Fibroblast of lung (primary cell): ENCODE measurements around the gene MRPS12. TPM values are rescaled to one million over a fixed set of nuclear protein-coding genes. Genes with fewer than 3 reads are reported as not detected.

Experiments
- DNase-seq, 2 donors: peaks; one replicate each; pipeline versions ENCODE4 v3.0.0 to v3.0.0-alpha.2; 2010; ENCODE audit warnings: low read depth in 2 of 2
- H2AFZ ChIP-seq: 2 replicates; pipeline ENCODE4 v1.5.1; 2012; ENCODE audit warnings: low read length, control low read depth, inconsistent platforms
- H3K27ac ChIP-seq: 2 replicates; pipeline ENCODE4 v1.5.1; 2011; ENCODE audit warnings: low read length, control low read depth; ENCODE audit not compliant: insufficient read depth
- H3K27me3 ChIP-seq: 2 replicates; pipeline ENCODE4 v1.5.1; 2011; ENCODE audit warnings: mild to moderate bottlenecking, low read length; ENCODE audit not compliant: control insufficient read depth, insufficient read depth
- H3K36me3 ChIP-seq: 2 replicates; pipeline ENCODE4 v1.5.1; 2011; ENCODE audit warnings: low read length; ENCODE audit not compliant: control insufficient read depth, insufficient read depth
- H3K4me1 ChIP-seq: 2 replicates; pipeline ENCODE4 v1.5.1; 2011; ENCODE audit warnings: low read length; ENCODE audit not compliant: control insufficient read depth, insufficient read depth; ENCODE audit errors: extremely low read depth
- H3K4me2 ChIP-seq: 2 replicates; pipeline ENCODE4 v1.5.1; 2011; ENCODE audit warnings: low read length, control low read depth; ENCODE audit not compliant: insufficient read depth; ENCODE audit errors: extremely low read depth
- H3K4me3 ChIP-seq, 4 experiments: fragments of 200-600 bp in 1 of 4; sonication (generic) in 1 of 4; replicated peaks in 1 of 4; 2 replicates each; pipeline ENCODE4 v1.5.1; 2011 to 2016; ENCODE audit warnings: low read length in 4 of 4, low read depth in 3 of 4, mild to moderate bottlenecking in 3 of 4, control low read depth in 2 of 4, inconsistent platforms in 1 of 4, mixed read lengths in 1 of 4; ENCODE audit not compliant: insufficient read depth in 1 of 4; ENCODE audit errors: control extremely low read depth in 1 of 4
- H3K79me2 ChIP-seq: 2 replicates; pipeline ENCODE4 v1.5.1; 2012; ENCODE audit warnings: mild to moderate bottlenecking, low read length, inconsistent platforms; ENCODE audit not compliant: control insufficient read depth, insufficient read depth
- H3K9ac ChIP-seq: 2 replicates; pipeline ENCODE4 v1.5.1; 2011; ENCODE audit warnings: mild to moderate bottlenecking, low read length, control low read depth; ENCODE audit not compliant: insufficient read depth
- H3K9me3 ChIP-seq: 2 replicates; pipeline ENCODE4 v1.5.1; 2012; ENCODE audit warnings: low read depth, low read length; ENCODE audit not compliant: control insufficient read depth, insufficient read depth
- H4K20me1 ChIP-seq: 2 replicates; pipeline ENCODE4 v1.5.1; 2011; ENCODE audit warnings: low read length; ENCODE audit not compliant: control insufficient read depth, insufficient read depth; ENCODE audit errors: extremely low read depth
- CTCF ChIP-seq, 2 donors: IDR thresholded peaks in 1 of 2; conservative IDR thresholded peaks in 1 of 2; 1 replicate in 1 of 2; 2 replicates in 1 of 2; pipeline ENCODE4 v1.5.1; 2011 to 2012; ENCODE audit warnings: low read length in 2 of 2, control low read depth in 1 of 2, inconsistent platforms in 1 of 2, low read depth in 1 of 2, mild to moderate bottlenecking in 1 of 2
- EZH2 ChIP-seq: IDR thresholded peaks from 2 replicates; pipeline ENCODE4 v1.5.1; 2012; ENCODE audit warnings: low read length, control low read depth, mild to moderate bottlenecking; ENCODE audit errors: missing control alignments
- polyA plus RNA-seq, 2 donors: library from polyadenylated mRNA; depleted of rRNA in 1 of 2; stranded (reverse) in 1 of 2; unstranded in 1 of 2; fragments of >200 nt; gene quantifications; 2 replicates each; pipeline ENCODE4 v1.2.1, GENCODE V29; 2011 to 2012; ENCODE audit warnings: missing spikeins in 1 of 2
- total RNA-seq: library from RNA; depleted of rRNA; stranded (reverse); fragments of >200 nt; gene quantifications from 2 replicates; pipeline ENCODE4 v1.2.1, GENCODE V29; 2014

The MRPS12 gene
- total and polyA plus RNA-seq, 2 donors (not counting 1 experiment from before 2014, with no cell fraction given), result 14.7 to 21.8 TPM

- Histone ChIP-seq H3K79me2 (no peaks in the 10 kb centered on the region), H3K4me2 (no peak overlapping the region), H3K36me3 (peaks cover 4% of the 10 kb centered on the region), H3K9me3 (no peaks in the 10 kb centered on the region), H4K20me1 (no peaks in the 10 kb centered on the region), H3K27ac (no peak overlapping the region), H2AFZ (no peak overlapping the region), H3K27me3 (no peaks in the 10 kb centered on the region), H3K9ac (no peak overlapping the region), H3K4me1 (no peaks in the 10 kb centered on the region), H3K4me3 (no peak overlapping the region)
- no peak for DNase-seq
- TF ChIP-seq EZH2 (no peak), CTCF (conservative IDR thresholded peaks at IDR 0.05 in 1 of 2, IDR thresholded peaks at IDR 0.05 in 1 of 2; ENCODE audit: low read depth in 1 of 2, low read length in 2 of 2) (no peak)
Observed at GRCh38 chr19:38946229-38947010, 15.7 kb downstream of the MRPS12 start.

- no peaks in the 10 kb centered on the region for H3K79me2 ChIP-seq
- peak overlapping the region; percentile 33 for H2AFZ ChIP-seq
- no peak overlapping the region for H3K9ac ChIP-seq
- no peaks in the 10 kb centered on the region for H3K4me1 ChIP-seq
- H3K9me3 ChIP-seq, result no peaks in the 10 kb centered on the region
- DNase-seq, result peak; percentile 60 to 82
- no peaks in the 10 kb centered on the region for H3K27me3 ChIP-seq
- TF ChIP-seq EZH2 (no peak), CTCF (conservative IDR thresholded peaks at IDR 0.05 in 1 of 2, IDR thresholded peaks at IDR 0.05 in 1 of 2; ENCODE audit: low read depth in 1 of 2, low read length in 2 of 2) (no peak)
- no peaks in the 10 kb centered on the region for H4K20me1 ChIP-seq
- no peak overlapping the region for H3K27ac ChIP-seq
- peak overlapping the region; percentile 64 for H3K4me2 ChIP-seq
- H3K4me3 ChIP-seq, result peak overlapping the region in 2 of 4 experiments; percentile 14 to 16
- peaks cover 2% of the 10 kb centered on the region for H3K36me3 ChIP-seq
Observed at GRCh38 chr19:38949580-38950367, 19.0 kb downstream of the MRPS12 start.

DNA sequence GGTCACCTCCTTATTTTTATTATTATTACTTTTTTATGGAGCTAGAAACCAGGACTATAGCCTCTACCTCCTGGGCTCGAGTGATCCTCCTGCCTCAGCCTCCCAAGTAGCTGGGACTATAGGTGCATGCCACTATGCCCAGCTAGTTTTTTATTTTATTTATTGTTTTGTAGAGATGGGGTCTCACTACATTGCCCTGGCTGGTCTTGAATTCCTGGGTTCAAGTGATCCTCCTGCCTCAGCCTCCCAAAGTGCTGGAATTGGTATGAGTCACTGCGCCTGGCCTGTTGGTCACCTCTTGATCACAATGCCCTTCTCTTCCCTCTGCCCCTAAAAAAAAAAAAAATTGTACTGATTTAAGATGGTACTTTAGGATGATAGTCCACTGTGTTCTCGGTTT, 20.4 kb downstream of the MRPS12 start:
- no peaks in the 10 kb centered on the region for H3K36me3 ChIP-seq
- no peak overlapping the region for H3K9ac ChIP-seq
- no peak overlapping the region for H2AFZ ChIP-seq
- no peaks in the 10 kb centered on the region for H3K9me3 ChIP-seq
- no peak overlapping the region for H3K4me2 ChIP-seq
- TF ChIP-seq EZH2, result no peak
- TF ChIP-seq CTCF (conservative IDR thresholded peaks at IDR 0.05 in 1 of 2, IDR thresholded peaks at IDR 0.05 in 1 of 2; ENCODE audit: low read depth in 1 of 2, low read length in 2 of 2), result no peak
- H3K27ac ChIP-seq, result no peak overlapping the region
- no peaks in the 10 kb centered on the region for H3K4me1 ChIP-seq
- no peak for DNase-seq
- H3K27me3 ChIP-seq, result no peaks in the 10 kb centered on the region
- H4K20me1 ChIP-seq, result no peaks in the 10 kb centered on the region
- H3K79me2 ChIP-seq, result no peaks in the 10 kb centered on the region
- H3K4me3 ChIP-seq, result no peak overlapping the region
